K562 (cell line): ENCODE data around the gene SLC29A3. TPM values are rescaled to one million over a fixed set of nuclear protein-coding genes. Genes with fewer than 3 reads are reported as not detected.
A peak's percentile ranks its signal among the peaks of the same experiment; 100 is the strongest.

Experiments
- ATAC-seq: fragments of 200-7000 bp; cut with Tn5 transposase; 3 replicates; pipeline ENCODE4 v1.9.1; 2020; ENCODE audit warnings: moderate library complexity
- BruUV-seq: library from RNA; stranded (reverse); fragments of 400-500 nt; replicated peaks from 2 replicates; lab custom pipeline; 2021; lab: Mats Ljungman, UMichigan
- CTCF ChIA-PET: fragments of 300-600 bp; formaldehyde crosslinking; extraction: SDS; loops from one replicate; lab custom pipeline; 2021; ENCODE audit warnings: low intra/inter-chr PET ratio; lab: Yijun Ruan, JAX
- POLR2A ChIA-PET: fragments of 300-600, 350-650 bp; sonication (Branson Sonifier 250); formaldehyde crosslinking; extraction: SDS; loops from one replicate; lab custom pipeline; 2021; ENCODE audit warnings: antibody characterized with exemption, inconsistent platforms; lab: Yijun Ruan, JAX
- DNase-seq, 4 experiments: peaks; one replicate each; pipeline versions ENCODE4 v3.0.0 to v3.0.0-alpha.2; 2011 to 2018; ENCODE audit warnings: low spot score in 3 of 4, mixed read lengths in 3 of 4; ENCODE audit errors: extremely low read depth in 1 of 4
- FAIRE-seq: peaks from 2 replicates; lab custom pipeline; 2011; peaks lifted over from hg19 to GRCh38; lab: Jason Lieb, UNC
- H2AFZ ChIP-seq: 2 replicates; pipeline ENCODE4 v1.6.0; 2011; ENCODE audit warnings: low read depth, low read length, control low read depth, inconsistent platforms
- H3K27ac ChIP-seq: fragments of 200-600 bp; 3 replicates; pipeline ENCODE4 v1.8.0; 2011; ENCODE audit warnings: low read depth, mild to moderate bottlenecking, control low read depth, inconsistent platforms, low read length, moderate library complexity, mixed read lengths; ENCODE audit errors: extremely low read depth
- H3K27me3 ChIP-seq, 2 experiments: fragments of 300-600 bp in 1 of 2; 2 replicates in 1 of 2; 3 replicates in 1 of 2; pipeline versions ENCODE4 v1.6.0 to v1.8.0; 2011; ENCODE audit warnings: inconsistent platforms in 2 of 2, low read length in 2 of 2, mild to moderate bottlenecking in 1 of 2, mixed read lengths in 1 of 2, moderate library complexity in 1 of 2; ENCODE audit not compliant: control insufficient read depth in 2 of 2, insufficient read depth in 2 of 2
- H3K36me3 ChIP-seq: fragments of 300-600 bp; 3 replicates; pipeline ENCODE4 v1.8.0; 2011; ENCODE audit warnings: mild to moderate bottlenecking, low read length, inconsistent platforms; ENCODE audit not compliant: control insufficient read depth, insufficient read depth
- H3K4me1 ChIP-seq, 2 experiments: fragments of 200-600 bp in 1 of 2; replicated peaks in 1 of 2; 2 replicates in 1 of 2; 3 replicates in 1 of 2; pipeline versions ENCODE4 v1.5.1 to v1.8.0; 2011; ENCODE audit warnings: inconsistent platforms in 2 of 2, low read length in 2 of 2, mild to moderate bottlenecking in 1 of 2, mixed read lengths in 1 of 2, moderate library complexity in 1 of 2; ENCODE audit not compliant: control insufficient read depth in 2 of 2, insufficient read depth in 2 of 2
- H3K4me2 ChIP-seq: 2 replicates; pipeline ENCODE4 v1.6.1; 2011; ENCODE audit warnings: low read length, control low read depth, inconsistent platforms, mixed read lengths; ENCODE audit not compliant: insufficient read depth
- H3K4me3 ChIP-seq: fragments of 200-600 bp; sonication (generic), shearing (Covaris generic); 2 replicates; pipeline ENCODE4 v1.5.1; 2016; ENCODE audit warnings: control low read depth, inconsistent platforms
- H3K79me2 ChIP-seq: fragments of 200-600 bp; 3 replicates; pipeline ENCODE4 v1.8.0; 2011; ENCODE audit warnings: low read length, inconsistent platforms; ENCODE audit not compliant: control insufficient read depth, insufficient read depth
- H3K9ac ChIP-seq, 2 experiments: 2 replicates each; pipeline versions ENCODE4 v1.6.0 to v1.6.1; 2011; ENCODE audit warnings: low read depth in 2 of 2, low read length in 2 of 2, control low read depth in 1 of 2, inconsistent platforms in 1 of 2, mild to moderate bottlenecking in 1 of 2, mixed read lengths in 1 of 2; ENCODE audit not compliant: insufficient read depth in 1 of 2
- H3K9me1 ChIP-seq: one replicate; pipeline ENCODE4 v1.6.0; 2011; ENCODE audit warnings: inconsistent platforms, mild to moderate bottlenecking, low read length, moderate library complexity; ENCODE audit not compliant: control insufficient read depth, insufficient read depth
- H3K9me3 ChIP-seq: replicated peaks from 2 replicates; pipeline ENCODE4 v1.5.1; 2011; ENCODE audit warnings: low read depth, low read length, inconsistent platforms; ENCODE audit not compliant: control insufficient read depth, insufficient read depth
- H4K20me1 ChIP-seq: replicated peaks from 2 replicates; pipeline ENCODE4 v1.6.1; 2011; ENCODE audit warnings: low read length, inconsistent platforms, mixed read lengths; ENCODE audit not compliant: control insufficient read depth, insufficient read depth
- ATF1 ChIP-seq, 2 experiments: fragments of 450-650 bp in 1 of 2; IDR thresholded peaks; 2 replicates each; pipeline ENCODE4 v1.6.1; 2016; ENCODE audit warnings: missing compliant biosample characterization in 1 of 2, missing genetic modification characterization in 1 of 2
- CEBPB ChIP-seq: fragments of 450-650 bp; IDR thresholded peaks from 2 replicates; pipeline ENCODE4 v1.6.1; 2016; ENCODE audit warnings: missing genetic modification characterization, missing compliant biosample characterization
- CEBPG ChIP-seq, 3 experiments: fragments of 200-800 bp in 1 of 3; sonication (Bioruptor generic) in 1 of 3; sonication (generic) in 1 of 3; formaldehyde crosslinking in 1 of 3; IDR thresholded peaks in 2 of 3; conservative IDR thresholded peaks in 1 of 3; 2 replicates each; pipeline versions ENCODE4 v1.6.1 to v1.8.0; 2016 to 2022; ENCODE audit warnings: missing compliant biosample characterization in 2 of 3, missing genetic modification characterization in 2 of 3, mild to moderate bottlenecking in 1 of 3, missing genetic modification reagents in 1 of 3
- COPS2 ChIP-seq: fragments of 450-650 bp; conservative IDR thresholded peaks from 2 replicates; pipeline ENCODE4 v1.6.1; 2016; ENCODE audit warnings: mild to moderate bottlenecking, moderate library complexity
- ZFP36 ChIP-seq: fragments of 150-350 bp; IDR thresholded peaks from 2 replicates; pipeline ENCODE4 v1.6.1; 2018; ENCODE audit warnings: low read length, low read depth; ENCODE audit not compliant: partially characterized antibody
- WGBS: fragments of 100-300 bp; shearing (Covaris generic); methylation state at CpG from one replicate; pipeline ENCODE4 v1.1.6; 2016; ENCODE audit warnings: low coverage, mixed read lengths; ENCODE audit not compliant: insufficient coverage; ENCODE audit errors: missing lambda C conversion rate; 5-methylcytosine and 5-hydroxymethylcytosine counted together
- in situ Hi-C: fragments of 300-500 bp; cut with MboI; formaldehyde crosslinking; loops from 4 replicates; pipeline ENCODE4 v1.15.0; 2018; ENCODE audit warnings: inconsistent platforms, mixed read lengths
- intact Hi-C: fragments of 100-400 bp; cut with micrococcal nuclease; formaldehyde crosslinking; loops from 2 replicates; pipeline ENCODE4 v1.14.2; 2022
- polyA plus RNA-seq, 8 experiments: library from polyadenylated mRNA; depleted of rRNA in 4 of 8; stranded (reverse) in 5 of 8; unstranded in 3 of 8; fragments of >200 nt; fragmentation: Nextera tagmentation in 2 of 8; fragmentation: Illumina TruSeq in 1 of 8; extraction: Ambion mirVana in 2 of 8; extraction: Trizol in 1 of 8; gene quantifications; 2 replicates each; pipeline versions ENCODE4 v1.2.1 to v1.2.3, GENCODE V29; 2011 to 2014; ENCODE audit warnings: inconsistent platforms in 1 of 8, missing spikeins in 1 of 8
- total RNA-seq, 7 experiments: library from RNA; depleted of rRNA in 6 of 7; stranded (reverse); fragments of >200 nt in 6 of 7; fragmentation: Illumina TruSeq in 2 of 7; extraction: Trizol in 2 of 7; gene quantifications; 2 replicates each; pipeline versions ENCODE4 v1.2.1 to v1.2.3, GENCODE V29; 2011 to 2021; ENCODE audit warnings: low replicate concordance in 1 of 7

SLC29A3 gene
- total and polyA plus RNA-seq, 9 of the 15 experiments (the other 6 are each of a cell fraction or from before 2014, with no cell fraction given) = 2.1 to 10.7 (median 4.6) TPM

GRCh38 chr10:71406878-71407277, 87.8 kb downstream of the SLC29A3 start:
- Histone ChIP-seq H3K79me2 (no peaks in the 10 kb centered on the region), H3K27ac (no peak overlapping the region), H3K4me3 (no peak overlapping the region), H3K4me2 (no peak overlapping the region), H3K36me3 (no peaks in the 10 kb centered on the region), H3K27me3 (peaks cover 24 to 55% of the 10 kb centered on the region in 2 experiments), H3K9me1 (no peaks in the 10 kb centered on the region), H3K4me1 (no peaks in the 10 kb centered on the region), H4K20me1 (no peaks in the 10 kb centered on the region), H2AFZ (no peak overlapping the region), H3K9ac (no peak overlapping the region), H3K9me3 (no peaks in the 10 kb centered on the region)
- DNase-seq (no peak), ATAC-seq (no peak), FAIRE-seq (no peak)
- POLR2A ChIA-PET = interaction anchor here (0.9 to 1.2 kb wide), 2 partner anchors 8 to 9 kb away, joined by 3 read pairs; no protein-coding TSS in a partner anchor
- in situ Hi-C loops (no loop called here), intact Hi-C loops (no loop called here)
- peak; percentile 29 for TF ChIP-seq ZFP36
- TF ChIP-seq CEBPB = peak; percentile 82
- no peak for TF ChIP-seq ATF1 (CRISPR knock-in tag; IDR thresholded peaks at IDR 0.05)
- TF ChIP-seq ATF1 (tag; IDR thresholded peaks at IDR 0.05) = no peak
- TF ChIP-seq COPS2 = no peak
- no peak for TF ChIP-seq CEBPG (CRISPR knock-in tag; IDR thresholded peaks at IDR 0.05)
- TF ChIP-seq CEBPG (tag; conservative IDR thresholded peaks at IDR 0.05 in 1 of 2, IDR thresholded peaks at IDR 0.05 in 1 of 2) = peak; percentile 71 to 80
- BruUV-seq = no TSS peak
- CTCF ChIA-PET = no interaction called here
- 10% methylated on average over 3 of the region's 3 CpGs for WGBS
